GM12878 (cell line): ENCODE measurements around the gene PPT2. TPM values are rescaled to one million over a fixed set of nuclear protein-coding genes. Genes with fewer than 3 reads are reported as not detected.

Experiments used
- ATAC-seq: fragments of 200-7000 bp; cut with Tn5 transposase; 3 replicates; pipeline ENCODE4 v1.9.1; 2020; ENCODE audit warnings: mild to moderate bottlenecking, moderate library complexity
- BruUV-seq: library from RNA; stranded (reverse); fragments of 400-500 nt; replicated peaks from 2 replicates; lab custom pipeline; 2021; lab: Mats Ljungman, UMichigan
- CTCF ChIA-PET: fragments of 300-600 bp; sonication (Branson Sonifier 250); formaldehyde crosslinking; extraction: SDS; loops from one replicate; lab custom pipeline; 2021; ENCODE audit warnings: inconsistent platforms; lab: Yijun Ruan, JAX
- POLR2A ChIA-PET: fragments of 350-600 bp; formaldehyde crosslinking; extraction: SDS; loops from one replicate; lab custom pipeline; 2021; ENCODE audit warnings: inconsistent platforms; lab: Charles Lee
- RAD21 ChIA-PET: fragments of 300-600 bp; sonication (Branson Sonifier 250); formaldehyde crosslinking; loops from one replicate; lab custom pipeline; 2023; ENCODE audit warnings: antibody characterized with exemption; ENCODE audit not compliant: unreplicated experiment; lab: Charles Lee
- SMC1A ChIA-PET: fragments of 300-600 bp; sonication (Branson Sonifier 250); formaldehyde crosslinking; loops from one replicate; lab custom pipeline; 2023; ENCODE audit not compliant: unreplicated experiment, uncharacterized antibody; lab: Charles Lee
- DNase-seq: peaks from one replicate; pipeline ENCODE4 v3.0.0-alpha.2; 2011; ENCODE audit warnings: low read depth, low spot score
- FAIRE-seq: peaks from 3 replicates; lab custom pipeline; 2011; peaks lifted over from hg19 to GRCh38; lab: Jason Lieb, UNC
- H2AFZ ChIP-seq: 2 replicates; pipeline ENCODE4 v1.6.0; 2011; ENCODE audit warnings: low read depth, low read length, control low read depth; ENCODE audit not compliant: control insufficient read depth
- H3K27ac ChIP-seq: 2 replicates; pipeline ENCODE4 v1.5.1; 2011; ENCODE audit warnings: control low read depth; ENCODE audit not compliant: control insufficient read depth, insufficient read depth
- H3K27me3 ChIP-seq, 2 experiments: replicated peaks in 1 of 2; 2 replicates each; pipeline versions ENCODE4 v1.6.0 to v1.6.1; 2011; ENCODE audit warnings: low read length in 1 of 2; ENCODE audit not compliant: control insufficient read depth in 2 of 2, insufficient read depth in 2 of 2
- H3K36me3 ChIP-seq, 2 experiments: 2 replicates each; pipeline ENCODE4 v1.5.1; 2011; ENCODE audit warnings: low read length in 1 of 2; ENCODE audit not compliant: control insufficient read depth in 2 of 2, insufficient read depth in 2 of 2
- H3K4me1 ChIP-seq: 2 replicates; pipeline ENCODE4 v1.6.1; 2011; ENCODE audit warnings: mild to moderate bottlenecking, low read length, moderate library complexity, mixed read lengths; ENCODE audit not compliant: control insufficient read depth, insufficient read depth
- H3K4me2 ChIP-seq: 2 replicates; pipeline ENCODE4 v1.6.0; 2011; ENCODE audit warnings: control low read depth; ENCODE audit not compliant: control insufficient read depth, insufficient read depth
- H3K4me3 ChIP-seq: fragments of 200-600 bp; sonication (generic); 2 replicates; pipeline ENCODE4 v1.5.1; 2016
- H3K79me2 ChIP-seq: 2 replicates; pipeline ENCODE4 v1.6.0; 2011; ENCODE audit warnings: low read length; ENCODE audit not compliant: control insufficient read depth, insufficient read depth
- H3K9ac ChIP-seq: 2 replicates; pipeline ENCODE4 v1.8.0; 2011; ENCODE audit warnings: low read length, control low read depth, mixed read lengths; ENCODE audit not compliant: control insufficient read depth, insufficient read depth
- H3K9me3 ChIP-seq: replicated peaks from 3 replicates; pipeline ENCODE4 v1.5.1; 2011; ENCODE audit warnings: mild to moderate bottlenecking, low read length; ENCODE audit not compliant: control insufficient read depth, insufficient read depth
- H4K20me1 ChIP-seq: 2 replicates; pipeline ENCODE4 v1.6.0; 2011; ENCODE audit not compliant: control insufficient read depth, insufficient read depth
- ASH2L ChIP-seq: fragments of 300-600, 200-600 bp; sonication (generic); IDR thresholded peaks from 2 replicates; pipeline ENCODE4 v1.6.1; 2017; ENCODE audit warnings: low read depth, mild to moderate bottlenecking, borderline replicate concordance
- BACH1 ChIP-seq: fragments of 450-650 bp; IDR thresholded peaks from 2 replicates; pipeline ENCODE4 v1.6.1; 2017; ENCODE audit warnings: mild to moderate bottlenecking, borderline replicate concordance
- IRF5 ChIP-seq: fragments of 450-650 bp; IDR thresholded peaks from 2 replicates; pipeline ENCODE4 v1.6.1; 2017; ENCODE audit warnings: borderline replicate concordance
- JUND ChIP-seq: IDR thresholded peaks from 2 replicates; pipeline ENCODE4 v1.6.1; 2012; ENCODE audit warnings: low read depth, mild to moderate bottlenecking, low read length, improper control_type of control experiment, moderate library complexity
- KLF5 ChIP-seq: fragments of 450-650 bp; IDR thresholded peaks from 2 replicates; pipeline ENCODE4 v1.6.1; 2014; ENCODE audit warnings: mild to moderate bottlenecking; ENCODE audit not compliant: partially characterized antibody
- MEF2B ChIP-seq: fragments of 450-650 bp; IDR thresholded peaks from 2 replicates; pipeline ENCODE4 v1.6.1; 2018; ENCODE audit warnings: mild to moderate bottlenecking, moderate library complexity; ENCODE audit not compliant: partially characterized antibody, poor library complexity, severe bottlenecking
- MYC ChIP-seq: IDR thresholded peaks from 2 replicates; pipeline ENCODE4 v1.6.1; 2011; ENCODE audit warnings: mild to moderate bottlenecking, low read length, moderate library complexity, inconsistent platforms; ENCODE audit not compliant: insufficient read depth, insufficient replicate concordance, insufficient read length, severe bottlenecking
- PBX3 ChIP-seq: IDR thresholded peaks from 2 replicates; pipeline ENCODE4 v1.6.1; 2011; ENCODE audit warnings: mild to moderate bottlenecking, low read depth, low read length, moderate library complexity; ENCODE audit not compliant: insufficient replicate concordance
- PKNOX1 ChIP-seq: fragments of 450-650 bp; IDR thresholded peaks from 2 replicates; pipeline ENCODE4 v1.6.1; 2016; ENCODE audit warnings: mild to moderate bottlenecking
- RB1 ChIP-seq: fragments of 450-650 bp; formaldehyde crosslinking; IDR thresholded peaks from 2 replicates; pipeline ENCODE4 v1.6.1; 2017; ENCODE audit warnings: mild to moderate bottlenecking, borderline replicate concordance
- SP1 ChIP-seq: IDR thresholded peaks from one replicate; pipeline ENCODE4 v1.6.1; 2011; ENCODE audit warnings: low read depth, low read length
- ZBTB11 ChIP-seq: fragments of 450-650 bp; formaldehyde crosslinking; IDR thresholded peaks from 2 replicates; pipeline ENCODE4 v1.5.0; 2022; ENCODE audit warnings: mild to moderate bottlenecking, missing genetic modification characterization
- WGBS: methylation state at CpG from one replicate; pipeline ENCODE4 v1.1.6; 2016; ENCODE audit warnings: low lambda C conversion rate; ENCODE audit not compliant: insufficient replicate concordance, insufficient coverage; ENCODE audit errors: missing lambda C conversion rate; 5-methylcytosine and 5-hydroxymethylcytosine counted together
- in situ Hi-C: fragments of 300-500 bp; cut with MboI; formaldehyde crosslinking; loops from 9 replicates; pipeline ENCODE4 v1.14.3; 2018; ENCODE audit warnings: mixed read lengths
- intact Hi-C: fragments of 100-400 bp; cut with micrococcal nuclease; formaldehyde crosslinking; loops from one replicate; pipeline ENCODE4 v1.14.2; 2022; ENCODE audit not compliant: unreplicated experiment
- polyA plus RNA-seq, 11 experiments: library from polyadenylated mRNA; depleted of rRNA in 4 of 11; unstranded in 6 of 11; stranded (reverse) in 5 of 11; fragments of >200 nt; fragmentation: Nextera tagmentation in 4 of 11; fragmentation: Illumina TruSeq in 1 of 11; extraction: Ambion mirVana in 4 of 11; extraction: Trizol in 1 of 11; gene quantifications; 1 replicate in 1 of 11; 2 replicates in 10 of 11; pipeline versions ENCODE4 v1.2.1 to v1.2.3, GENCODE V29; 2011 to 2016; ENCODE audit warnings: inconsistent platforms in 2 of 11, missing spikeins in 2 of 11, low read depth in 1 of 11
- total RNA-seq, 4 experiments: library from RNA; depleted of rRNA in 3 of 4; stranded (reverse); fragments of >200 nt in 3 of 4; fragmentation: Illumina TruSeq in 1 of 4; extraction: Trizol in 1 of 4; gene quantifications; 2 replicates each; pipeline versions ENCODE4 v1.2.1 to v1.2.3, GENCODE V29; 2013 to 2021

Gene PPT2
- total and polyA plus RNA-seq, 10 of the 15 experiments (the other 5 are each of a cell fraction or from before 2014, with no cell fraction given), result 1.3 to 25.5 (median 5.5) TPM

- TF ChIP-seq IRF5, result no peak
- no peak for TF ChIP-seq SP1
- no peak for TF ChIP-seq KLF5
- TF ChIP-seq PBX3, result no peak
- no peak for TF ChIP-seq BACH1
Measured at GRCh38 chr6:32191696-32192607, 38.0 kb downstream of the PPT2 start (continued).

- BruUV-seq, result no TSS peak
- RAD21 ChIA-PET, result interaction anchor here (0.7 to 3.7 kb wide), 7 partner anchors 13 to 779 kb away, joined by 3 to 27 read pairs (median 3); partner anchors contain the start of genes AGPAT1, ATF6B and FKBPL
- SMC1A ChIA-PET, result interaction anchor here (0.7 to 4.3 kb wide), 4 partner anchors 15 to 63 kb away, joined by 3 to 41 read pairs (median 14); partner anchors contain the start of genes AGPAT1, ATF6B, FKBPL and RNF5
- intact Hi-C loops (no loop called here), in situ Hi-C loops (no loop called here)
- no peaks in the 10 kb centered on the region for H3K9me3 ChIP-seq
- DNase-seq (peak; percentile 59), ATAC-seq (no peak), FAIRE-seq (peak; percentile 38)
- H2AFZ ChIP-seq, result peak within 1 kb of the TSS; percentile 9; the same call in 1 of the 2 replicates
- peak within 1 kb of the TSS; percentile 99 for H3K9ac ChIP-seq
- no peaks in the 10 kb centered on the region for H4K20me1 ChIP-seq
- POLR2A ChIA-PET, result interaction anchor here (0.5 to 7.0 kb wide), 10 partner anchors 14 to 837 kb away, joined by 3 to 123 read pairs (median 5); partner anchors contain the start of genes AGPAT1, ATF6B, FKBPL and HLA-DMA
- H3K27ac ChIP-seq, result peak within 1 kb of the TSS; percentile 100
- 0% methylated on average over 5 of the region's 5 CpGs for WGBS
- CTCF ChIA-PET, result interaction anchor here (1.3 to 4.2 kb wide), 4 partner anchors 14 to 74 kb away, joined by 4 to 35 read pairs (median 7); partner anchors contain the start of genes ATF6B and FKBPL
- peak within 1 kb of the TSS; percentile 99 for H3K4me2 ChIP-seq
- peaks cover 54% of the 10 kb centered on the region for H3K79me2 ChIP-seq
- H3K4me3 ChIP-seq, result peak within 1 kb of the TSS; percentile 90
- H3K27me3 ChIP-seq, result no peaks in the 10 kb centered on the region
- peaks cover 0 to 2% of the 10 kb centered on the region in 2 experiments; a peak in 1 of 4 replicates for H3K36me3 ChIP-seq
- peaks cover 32% of the 10 kb centered on the region for H3K4me1 ChIP-seq
- TF ChIP-seq ZBTB11, result no peak
- no peak for TF ChIP-seq ASH2L
- TF ChIP-seq JUND, result no peak
- TF ChIP-seq MYC, result no peak
- TF ChIP-seq PKNOX1, result no peak
- TF ChIP-seq MEF2B, result no peak
- TF ChIP-seq RB1, result no peak
Measured at GRCh38 chr6:32192608-32193039, 38.7 kb downstream of the PPT2 start, which contains the start of gene GPSM3. Gene GPSM3, minus strand, starts transcription at chr6:32192643. Its CDS starts 130 bp downstream, at chr6:32192513.
